IMR-90 (cell line): ENCODE results near the gene CAV2. TPM values are rescaled to one million over a fixed set of nuclear protein-coding genes. Genes with fewer than 3 reads are reported as not detected.
A peak's percentile ranks its signal among the peaks of the same experiment; 100 is the strongest.

ENCODE experiments used
- ATAC-seq: fragments of 200-7000 bp; cut with Tn5 transposase; 2 replicates; pipeline ENCODE4 v1.9.1; 2020; ENCODE audit warnings: low read depth, mild to moderate bottlenecking, moderate library complexity
- BruUV-seq: library from RNA; stranded (reverse); fragments of 400-500 nt; replicated peaks from 2 replicates; lab custom pipeline; 2021; lab: Mats Ljungman, UMichigan
- CTCF ChIA-PET: fragments of 300-600 bp; formaldehyde crosslinking; extraction: SDS; loops from one replicate; lab custom pipeline; 2021; ENCODE audit warnings: antibody characterized with exemption; lab: Yijun Ruan, JAX
- POLR2A ChIA-PET: fragments of 300-600 bp; sonication (Branson Sonifier 250); formaldehyde crosslinking; loops from one replicate; lab custom pipeline; 2022; ENCODE audit warnings: antibody characterized with exemption; ENCODE audit not compliant: unreplicated experiment; lab: Charles Lee
- DNase-seq: peaks from one replicate; pipeline ENCODE4 v3.0.0; 2013
- H2AFZ ChIP-seq: replicated peaks from 2 replicates; pipeline ENCODE3; 2013; ENCODE audit warnings: low read length, mild to moderate bottlenecking; ENCODE audit not compliant: poor library complexity
- H2AK5ac ChIP-seq: 2 replicates; pipeline ENCODE4 v1.6.1; 2013; ENCODE audit warnings: low read depth, low read length, inconsistent platforms
- H2AK9ac ChIP-seq: replicated peaks from 2 replicates; pipeline ENCODE3; 2013; ENCODE audit warnings: mild to moderate bottlenecking, low read depth, low read length, moderate library complexity; ENCODE audit not compliant: poor library complexity
- H2BK120ac ChIP-seq: 2 replicates; pipeline ENCODE4 v1.6.1; 2013; ENCODE audit warnings: low read depth, low read length, inconsistent platforms
- H2BK15ac ChIP-seq: 3 replicates; pipeline ENCODE4 v1.6.1; 2013; ENCODE audit warnings: low read depth, low read length, inconsistent platforms
- H2BK20ac ChIP-seq: 2 replicates; pipeline ENCODE4 v1.6.1; 2013; ENCODE audit warnings: low read depth, mild to moderate bottlenecking, inconsistent platforms, low read length, moderate library complexity
- H2BK5ac ChIP-seq: 2 replicates; pipeline ENCODE4 v1.6.1; 2013; ENCODE audit warnings: mild to moderate bottlenecking, low read depth, low read length, inconsistent platforms; ENCODE audit not compliant: poor library complexity, severe bottlenecking
- H3K14ac ChIP-seq: replicated peaks from 2 replicates; pipeline ENCODE4 v1.6.1; 2013; ENCODE audit warnings: low read depth, low read length, inconsistent platforms
- H3K18ac ChIP-seq: 2 replicates; pipeline ENCODE4 v1.6.1; 2013; ENCODE audit warnings: low read depth, low read length, control low read depth
- H3K23ac ChIP-seq: 2 replicates; pipeline ENCODE4 v1.6.1; 2013; ENCODE audit warnings: low read depth, low read length, inconsistent platforms
- H3K27ac ChIP-seq: 2 replicates; pipeline ENCODE4 v1.5.1; 2013; ENCODE audit warnings: mild to moderate bottlenecking, control low read depth, low read length; ENCODE audit not compliant: insufficient read depth
- H3K27me3 ChIP-seq: 2 replicates; pipeline ENCODE4 v1.6.1; 2013; ENCODE audit warnings: low read length; ENCODE audit not compliant: control insufficient read depth, insufficient read depth
- H3K36me3 ChIP-seq: 2 replicates; pipeline ENCODE4 v1.6.1; 2013; ENCODE audit warnings: low read length, mixed read lengths; ENCODE audit not compliant: control insufficient read depth, insufficient read depth
- H3K4ac ChIP-seq: 2 replicates; pipeline ENCODE4 v1.6.1; 2013; ENCODE audit warnings: low read depth, low read length, inconsistent platforms
- H3K4me1 ChIP-seq: 2 replicates; pipeline ENCODE4 v1.6.1; 2013; ENCODE audit warnings: low read length, mixed read lengths; ENCODE audit not compliant: control insufficient read depth, insufficient read depth
- H3K4me2 ChIP-seq: 2 replicates; pipeline ENCODE4 v1.6.1; 2013; ENCODE audit warnings: low read depth, mild to moderate bottlenecking, control low read depth, low read length, moderate library complexity
- H3K4me3 ChIP-seq: 2 replicates; pipeline ENCODE4 v1.5.1; 2013; ENCODE audit warnings: low read depth, mild to moderate bottlenecking, control low read depth, low read length, moderate library complexity; ENCODE audit not compliant: insufficient read depth
- H3K56ac ChIP-seq: 2 replicates; pipeline ENCODE4 v1.6.1; 2013; ENCODE audit warnings: low read length, inconsistent platforms; ENCODE audit not compliant: insufficient read depth; ENCODE audit errors: extremely low read depth
- H3K79me1 ChIP-seq, 2 experiments: 2 replicates each; pipeline ENCODE4 v1.6.1; 2013; ENCODE audit warnings: low read length in 2 of 2, inconsistent platforms in 1 of 2, low read depth in 1 of 2
- H3K9ac ChIP-seq: 2 replicates; pipeline ENCODE4 v1.6.1; 2013; ENCODE audit warnings: low read depth, low read length, control low read depth
- H3K9me1 ChIP-seq: 2 replicates; pipeline ENCODE4 v1.6.1; 2013; ENCODE audit warnings: low read length, inconsistent platforms; ENCODE audit not compliant: insufficient read depth
- H3K9me3 ChIP-seq: 2 replicates; pipeline ENCODE4 v1.6.1; 2013; ENCODE audit warnings: low read length; ENCODE audit not compliant: control insufficient read depth, insufficient read depth
- H4K20me1 ChIP-seq: 2 replicates; pipeline ENCODE4 v1.6.1; 2013; ENCODE audit warnings: low read length, inconsistent platforms; ENCODE audit not compliant: insufficient read depth
- H4K5ac ChIP-seq: 2 replicates; pipeline ENCODE4 v1.6.1; 2013; ENCODE audit warnings: mild to moderate bottlenecking, low read depth, low read length, control low read depth
- H4K8ac ChIP-seq, 2 experiments: 2 replicates each; pipeline ENCODE4 v1.6.1; 2013; ENCODE audit warnings: low read depth in 2 of 2, low read length in 2 of 2, control low read depth in 1 of 2, inconsistent platforms in 1 of 2
- H4K91ac ChIP-seq: 2 replicates; pipeline ENCODE4 v1.6.1; 2013; ENCODE audit warnings: low read depth, low read length, inconsistent platforms; ENCODE audit not compliant: insufficient read depth
- BHLHE40 ChIP-seq: fragments of 150-350 bp; IDR thresholded peaks from 2 replicates; pipeline ENCODE4 v1.6.1; 2016; ENCODE audit warnings: mild to moderate bottlenecking, low read depth, low read length
- CEBPB ChIP-seq: IDR thresholded peaks from 2 replicates; pipeline ENCODE4 v1.6.1; 2012; ENCODE audit warnings: low read depth, low read length, improper control_type of control experiment
- CHD1 ChIP-seq: IDR thresholded peaks from 2 replicates; pipeline ENCODE4 v1.6.1; 2012; ENCODE audit warnings: low read depth, low read length, improper control_type of control experiment
- CTCF ChIP-seq: conservative IDR thresholded peaks from 2 replicates; pipeline ENCODE4 v1.5.1; 2012; ENCODE audit warnings: mild to moderate bottlenecking, low read depth, low read length, improper control_type of control experiment
- ELK1 ChIP-seq: fragments of 150-350 bp; IDR thresholded peaks from 2 replicates; pipeline ENCODE4 v1.6.1; 2016; ENCODE audit warnings: low read depth, mild to moderate bottlenecking, low read length, moderate library complexity, borderline replicate concordance
- FOS ChIP-seq: fragments of 150-350 bp; IDR thresholded peaks from 2 replicates; pipeline ENCODE4 v1.6.1; 2016; ENCODE audit warnings: low read depth, low read length
- MAFK ChIP-seq: IDR thresholded peaks from 2 replicates; pipeline ENCODE4 v1.6.1; 2012; ENCODE audit warnings: low read depth, low read length, improper control_type of control experiment
- MXI1 ChIP-seq: IDR thresholded peaks from 2 replicates; pipeline ENCODE4 v1.6.1; 2012; ENCODE audit warnings: low read depth, mild to moderate bottlenecking, low read length, moderate library complexity, borderline replicate concordance
- NFE2L2 ChIP-seq: fragments of 150-350 bp; IDR thresholded peaks from 2 replicates; pipeline ENCODE4 v1.6.1; 2016; ENCODE audit warnings: low read depth, mild to moderate bottlenecking, low read length
- POLR2A ChIP-seq: IDR thresholded peaks from 2 replicates; pipeline ENCODE4 v1.6.1; 2012; ENCODE audit warnings: mild to moderate bottlenecking, low read depth, low read length
- RAD21 ChIP-seq: IDR thresholded peaks from 2 replicates; pipeline ENCODE4 v1.6.1; 2012; ENCODE audit warnings: low read length, improper control_type of control experiment
- RCOR1 ChIP-seq: IDR thresholded peaks from 2 replicates; pipeline ENCODE4 v1.6.1; 2012; ENCODE audit warnings: mild to moderate bottlenecking, low read length, improper control_type of control experiment; ENCODE audit not compliant: insufficient replicate concordance
- RFX5 ChIP-seq: IDR thresholded peaks from 2 replicates; pipeline ENCODE4 v1.8.0; 2012; ENCODE audit warnings: low read depth, mild to moderate bottlenecking, low read length, moderate library complexity
- SMC3 ChIP-seq: fragments of 150-350 bp; IDR thresholded peaks from 2 replicates; pipeline ENCODE4 v1.6.1; 2016; ENCODE audit warnings: low read depth, mild to moderate bottlenecking, antibody characterized with exemption, low read length, moderate library complexity
- USF2 ChIP-seq: fragments of 150-350 bp; IDR thresholded peaks from 2 replicates; pipeline ENCODE4 v1.6.1; 2017; ENCODE audit warnings: mild to moderate bottlenecking, antibody characterized with exemption, low read length, low read depth
- WGBS, 2 experiments: methylation state at CpG; one replicate each; pipeline versions ENCODE4 v1.1.5 to v1.1.7; 2013; ENCODE audit warnings: missing lambda C conversion rate in 2 of 2; ENCODE audit not compliant: insufficient read length in 1 of 2; ENCODE audit errors: extremely low coverage in 2 of 2; 5-methylcytosine and 5-hydroxymethylcytosine counted together
- dilution Hi-C: fragments of 300-500 bp; cut with HindIII; formaldehyde crosslinking; loops from one replicate; pipeline ENCODE4 v1.14.3; 2018; ENCODE audit warnings: low sequenced_read_pairs; ENCODE audit not compliant: unreplicated experiment
- in situ Hi-C: fragments of 300-500 bp; cut with MboI; formaldehyde crosslinking; loops from 3 replicates; pipeline ENCODE4 v1.14.3; 2019; ENCODE audit warnings: low sequenced_read_pairs, inconsistent platforms, mixed read lengths
- intact Hi-C: fragments of 100-400 bp; cut with micrococcal nuclease; formaldehyde crosslinking; loops from 2 replicates; pipeline ENCODE4 v1.10.0; 2022
- polyA plus RNA-seq, 3 experiments: library from polyadenylated mRNA; depleted of rRNA; stranded (reverse); fragments of >200 nt; gene quantifications; 2 replicates each; pipeline ENCODE4 v1.2.3, GENCODE V29; 2012; ENCODE audit warnings: low replicate concordance in 1 of 3
- total RNA-seq: library from RNA; depleted of rRNA; stranded (reverse); fragments of >200 nt; gene quantifications from 2 replicates; pipeline ENCODE4 v1.2.3, GENCODE V29; 2012

Gene CAV2
- total and polyA plus RNA-seq, 2 of the 4 experiments (the other 2 are of a cell fraction) = 199 to 265 TPM

- CTCF ChIA-PET = no interaction called here
- H3K18ac ChIP-seq = peak overlapping the region; percentile 86
- intact Hi-C loops (loop anchor here (2.0 kb wide), 1 partner anchor 29 kb away; no protein-coding TSS in a partner anchor), dilution Hi-C loops (no loop called here), in situ Hi-C loops (no loop called here)
- peak overlapping the region; percentile 54 for H3K14ac ChIP-seq
- H2AK9ac ChIP-seq = no peak overlapping the region
- peak overlapping the region; percentile 71; the same call in 1 of the 2 replicates for H3K27ac ChIP-seq
- peak overlapping the region in 1 of 2 experiments; percentile 6; a peak in 1 of 4 replicates for H4K8ac ChIP-seq
- H4K20me1 ChIP-seq = peaks cover 17% of the 10 kb centered on the region
- peak overlapping the region; percentile 29; the same call in 1 of the 2 replicates for H2AK5ac ChIP-seq
- H4K5ac ChIP-seq = peak overlapping the region; percentile 91
- H3K4ac ChIP-seq = peak overlapping the region; percentile 70
- no TSS peak for BruUV-seq
- peak overlapping the region; percentile 24 for H2BK120ac ChIP-seq
- H3K4me1 ChIP-seq = peaks cover 18% of the 10 kb centered on the region
- peak overlapping the region; percentile 50; the same call in 1 of the 2 replicates for H3K23ac ChIP-seq
- H3K27me3 ChIP-seq = no peaks in the 10 kb centered on the region
- H2BK20ac ChIP-seq = peak overlapping the region; percentile 5; the same call in 1 of the 2 replicates
- no peak overlapping the region for H3K56ac ChIP-seq
- H3K79me1 ChIP-seq = peaks cover 43 to 85% of the 10 kb centered on the region in 2 experiments
- no peak overlapping the region for H3K4me2 ChIP-seq
- peak overlapping the region; percentile 67 for H4K91ac ChIP-seq
- H3K4me3 ChIP-seq = no peak overlapping the region
- POLR2A ChIA-PET = no interaction called here
- ATAC-seq (no peak; the same call in 1 of the 2 replicates), DNase-seq (no peak)
- WGBS, 2 experiments = no CpG with 5 or more reads among the region's 3 CpGs
- no peaks in the 10 kb centered on the region for H3K9me3 ChIP-seq
- H2BK5ac ChIP-seq = peak overlapping the region; percentile 68
- H3K9me1 ChIP-seq = peaks cover 29% of the 10 kb centered on the region
- H2AFZ ChIP-seq = no peak overlapping the region
- no peak overlapping the region for H3K9ac ChIP-seq
- H2BK15ac ChIP-seq = no peak overlapping the region
- peaks cover 35% of the 10 kb centered on the region for H3K36me3 ChIP-seq
- TF ChIP-seq RCOR1 (no peak), CEBPB (no peak), NFE2L2 (no peak), RFX5 (no peak), BHLHE40 (no peak), RAD21 (no peak), ELK1 (no peak), CHD1 (no peak), SMC3 (no peak), POLR2A (no peak), USF2 (no peak), MAFK (no peak), FOS (no peak), CTCF (no peak), MXI1 (no peak)
Measured at GRCh38 chr7:116553168-116553964, 53.8 kb downstream of the CAV2 start.
